ENCODE data around the gene KLRF2. TPM values are rescaled to one million over a fixed set of nuclear protein-coding genes. Genes with fewer than 3 reads are reported as not detected.

Gene KLRF2
- total RNA-seq, 1 donor from 2014 or later, result not detected

- no peaks in the 10 kb centered on the region for H3K36me3 Mint-ChIP-seq (ENCODE audit: unreplicated experiment)
- no peaks in the 10 kb centered on the region for H3K9me3 Mint-ChIP-seq (ENCODE audit: unreplicated experiment)
- no peak overlapping the region for H3K27ac Mint-ChIP-seq (ENCODE audit: unreplicated experiment)
- no peaks in the 10 kb centered on the region for H3K27me3 Mint-ChIP-seq (ENCODE audit: unreplicated experiment)
- no peaks in the 10 kb centered on the region for H3K4me1 Mint-ChIP-seq (ENCODE audit: low read depth, unreplicated experiment)
- no peak for TF ChIP-seq CTCF (IDR thresholded peaks at IDR 0.05; ENCODE audit: partially characterized antibody, unreplicated experiment)
- DNase-seq, result no peak
- H3K4me3 Mint-ChIP-seq (ENCODE audit: unreplicated experiment), result no peak overlapping the region
Observed at GRCh38 chr12:9940375-9940774, 59.1 kb downstream of the KLRF2 start.

- no peaks in the 10 kb centered on the region for H3K27me3 Mint-ChIP-seq (ENCODE audit: unreplicated experiment)
- no peaks in the 10 kb centered on the region for H3K4me1 Mint-ChIP-seq (ENCODE audit: low read depth, unreplicated experiment)
- TF ChIP-seq CTCF (IDR thresholded peaks at IDR 0.05; ENCODE audit: partially characterized antibody, unreplicated experiment), result no peak
- no peak for DNase-seq
- no peaks in the 10 kb centered on the region for H3K36me3 Mint-ChIP-seq (ENCODE audit: unreplicated experiment)
- no peak overlapping the region for H3K4me3 Mint-ChIP-seq (ENCODE audit: unreplicated experiment)
- no peak overlapping the region for H3K27ac Mint-ChIP-seq (ENCODE audit: unreplicated experiment)
- no peaks in the 10 kb centered on the region for H3K9me3 Mint-ChIP-seq (ENCODE audit: unreplicated experiment)
Observed at GRCh38 chr12:9941838-9942237, 60.5 kb downstream of the KLRF2 start.

- Mint-ChIP-seq H3K27ac (ENCODE audit: unreplicated experiment) (no peak overlapping the region), H3K4me3 (ENCODE audit: unreplicated experiment) (no peak overlapping the region), H3K27me3 (ENCODE audit: unreplicated experiment) (no peaks in the 10 kb centered on the region)
Observed at GRCh38 chr12:9943240-9943639, 62.0 kb downstream of the KLRF2 start.

GRCh38 chr12:9944391-9944790 lies 63.1 kb downstream of the KLRF2 start:
- Mint-ChIP-seq H3K4me1 (ENCODE audit: low read depth, unreplicated experiment) (no peaks in the 10 kb centered on the region), H3K9me3 (ENCODE audit: unreplicated experiment) (no peaks in the 10 kb centered on the region), H3K36me3 (ENCODE audit: unreplicated experiment) (no peaks in the 10 kb centered on the region), H3K4me3 (ENCODE audit: unreplicated experiment) (no peak overlapping the region), H3K27ac (ENCODE audit: unreplicated experiment) (no peak overlapping the region), H3K27me3 (ENCODE audit: unreplicated experiment) (no peaks in the 10 kb centered on the region)
- no peak for TF ChIP-seq CTCF (IDR thresholded peaks at IDR 0.05; ENCODE audit: partially characterized antibody, unreplicated experiment)
- no peak for DNase-seq

More at GRCh38 chr12:9943240-9943639, 62.0 kb downstream of the KLRF2 start:
- TF ChIP-seq CTCF (IDR thresholded peaks at IDR 0.05; ENCODE audit: partially characterized antibody, unreplicated experiment), result no peak
- Mint-ChIP-seq H3K4me1 (ENCODE audit: low read depth, unreplicated experiment) (no peaks in the 10 kb centered on the region), H3K9me3 (ENCODE audit: unreplicated experiment) (no peaks in the 10 kb centered on the region), H3K36me3 (ENCODE audit: unreplicated experiment) (no peaks in the 10 kb centered on the region)
- no peak for DNase-seq

Other genes with a start within 250 kb of the KLRF2 start
- gene CLEC2D, start 211.8 kb upstream of the KLRF2 start, total RNA-seq (ENCODE audit: unreplicated experiment), result 7.2 TPM
- not detected for gene CLECL1, start 148.4 kb upstream of the KLRF2 start, total RNA-seq (ENCODE audit: unreplicated experiment)
- not detected for gene CD69, start 120.6 kb upstream of the KLRF2 start, total RNA-seq (ENCODE audit: unreplicated experiment)
- gene KLRF1, start 54.0 kb upstream of the KLRF2 start, total RNA-seq (ENCODE audit: unreplicated experiment), result not detected
- not detected for gene CLEC2B, start 12.1 kb upstream of the KLRF2 start, total RNA-seq (ENCODE audit: unreplicated experiment)
- gene CLEC2A, start 50.9 kb downstream of the KLRF2 start, total RNA-seq (ENCODE audit: unreplicated experiment), result not detected
- gene CLEC12A, start 89.9 kb downstream of the KLRF2 start, total RNA-seq (ENCODE audit: unreplicated experiment), result not detected
- not detected for gene CLEC1B, start 117.6 kb downstream of the KLRF2 start, total RNA-seq (ENCODE audit: unreplicated experiment)
- gene CLEC12B, start 129.1 kb downstream of the KLRF2 start, total RNA-seq (ENCODE audit: unreplicated experiment), result not detected
- gene CLEC9A, start 149.2 kb downstream of the KLRF2 start, total RNA-seq (ENCODE audit: unreplicated experiment), result not detected
- gene CLEC1A, start 217.5 kb downstream of the KLRF2 start, total RNA-seq (ENCODE audit: unreplicated experiment), result not detected
- not detected for gene CLEC7A, start 248.7 kb downstream of the KLRF2 start, total RNA-seq (ENCODE audit: unreplicated experiment)